ENCODE data around the gene RNH1.

Gene RNH1

GRCh38 chr11:537622-538430 lies 30.8 kb upstream of the RNH1 start:
- DNase-seq (ENCODE audit: low read depth): no peak

DNA sequence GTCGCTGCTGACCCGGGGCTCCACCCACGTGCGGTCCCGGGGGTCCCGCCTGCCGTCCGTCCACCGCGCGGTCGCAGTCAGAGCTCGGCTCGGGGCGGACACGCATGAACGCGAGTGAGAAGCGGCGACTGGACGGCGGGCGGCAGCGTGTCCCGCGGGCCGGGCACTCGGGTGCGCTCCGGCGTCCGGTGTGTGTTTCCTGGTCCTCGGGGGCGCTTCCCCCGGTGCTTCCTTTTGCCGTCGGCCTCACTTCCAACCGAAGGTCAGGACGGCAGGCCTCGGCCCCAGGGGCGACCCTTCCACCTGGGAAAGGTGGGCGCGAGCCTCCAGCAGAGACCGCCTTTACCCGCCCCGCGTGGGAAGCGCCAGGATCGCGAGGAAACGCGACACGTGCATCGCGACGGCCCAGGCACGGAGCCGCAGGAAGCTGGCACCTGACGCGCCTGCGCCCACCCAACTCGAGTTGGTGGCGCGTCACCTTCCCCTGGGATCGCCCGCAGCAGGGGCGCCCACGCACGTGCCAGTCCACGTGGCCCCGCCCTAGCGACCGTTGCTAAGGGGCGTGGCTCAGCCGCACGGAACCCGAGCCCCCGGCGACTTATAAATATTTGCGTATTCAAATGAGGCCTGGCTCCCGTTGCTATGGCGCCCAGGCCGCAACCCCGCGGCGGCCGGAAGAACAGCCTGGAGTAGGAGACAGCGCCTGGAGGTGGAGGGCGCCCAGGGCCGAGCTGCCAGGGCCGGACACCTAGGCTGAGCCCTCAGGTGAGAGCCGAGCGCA lies 30.0 kb upstream of the RNH1 start, which contains the start of gene LRRC56:
Gene LRRC56, plus strand, starts transcription at position 687 of the 781 bp plus-strand sequence. CDS start 3,158 bp downstream, outside the sequence.
- no peak for DNase-seq (ENCODE audit: low read depth)

GRCh38 chr11:535519-536454 lies 28.7 kb upstream of the RNH1 start, which contains the start of gene HRAS:
HRAS (minus strand) TSS chr11:535576.
- DNase-seq (ENCODE audit: low read depth): peak; percentile 48

- DNase-seq (ENCODE audit: low read depth): no peak
These were observed 28.1 kb upstream of the RNH1 start for GRCh38 chr11:535210-535518.

DNA sequence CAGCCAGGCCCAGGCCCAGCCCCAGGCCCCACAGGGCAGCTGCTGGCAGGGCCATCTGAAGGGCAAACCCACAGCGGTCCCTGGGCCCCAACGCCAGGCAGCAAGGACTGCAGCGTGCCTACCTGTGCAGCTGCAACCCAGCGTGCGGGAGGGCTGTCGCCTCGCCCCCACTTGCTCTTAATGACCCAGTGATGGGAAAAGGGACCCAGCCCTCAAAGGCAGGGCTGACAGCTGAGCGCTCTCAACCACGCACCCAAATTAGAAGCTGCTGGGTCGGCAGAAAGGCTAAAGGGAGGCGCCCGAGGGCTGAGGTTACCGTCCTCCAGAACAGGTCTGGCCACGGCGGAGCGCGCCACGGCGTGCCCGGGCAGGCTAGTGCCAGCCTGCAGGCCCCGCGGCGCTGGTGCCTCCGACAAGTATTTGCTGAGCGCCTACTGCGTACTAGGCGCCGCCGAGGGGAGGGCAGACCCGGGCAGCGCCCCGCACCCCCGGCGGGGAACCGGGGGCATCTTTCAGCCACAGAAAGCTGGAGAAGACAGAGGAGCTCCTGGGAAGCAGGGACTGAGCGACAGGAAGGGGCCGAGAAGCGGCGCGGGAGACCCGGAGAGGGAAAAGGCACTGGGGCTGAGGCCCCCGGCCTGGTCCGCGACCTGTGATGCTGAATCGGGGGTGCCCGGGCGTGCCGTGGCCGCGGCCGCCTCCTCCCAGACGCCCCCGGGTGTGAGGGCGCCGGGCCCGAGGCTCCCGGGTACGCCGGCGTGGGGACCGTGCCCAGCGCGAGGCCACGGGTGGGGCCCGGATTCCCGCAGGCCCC lies 27.6 kb upstream of the RNH1 start:
- DNase-seq (ENCODE audit: low read depth): no peak

- DNase-seq (ENCODE audit: low read depth): no peak
These were observed 26.7 kb upstream of the RNH1 start for GRCh38 chr11:533586-534395.

DNA sequence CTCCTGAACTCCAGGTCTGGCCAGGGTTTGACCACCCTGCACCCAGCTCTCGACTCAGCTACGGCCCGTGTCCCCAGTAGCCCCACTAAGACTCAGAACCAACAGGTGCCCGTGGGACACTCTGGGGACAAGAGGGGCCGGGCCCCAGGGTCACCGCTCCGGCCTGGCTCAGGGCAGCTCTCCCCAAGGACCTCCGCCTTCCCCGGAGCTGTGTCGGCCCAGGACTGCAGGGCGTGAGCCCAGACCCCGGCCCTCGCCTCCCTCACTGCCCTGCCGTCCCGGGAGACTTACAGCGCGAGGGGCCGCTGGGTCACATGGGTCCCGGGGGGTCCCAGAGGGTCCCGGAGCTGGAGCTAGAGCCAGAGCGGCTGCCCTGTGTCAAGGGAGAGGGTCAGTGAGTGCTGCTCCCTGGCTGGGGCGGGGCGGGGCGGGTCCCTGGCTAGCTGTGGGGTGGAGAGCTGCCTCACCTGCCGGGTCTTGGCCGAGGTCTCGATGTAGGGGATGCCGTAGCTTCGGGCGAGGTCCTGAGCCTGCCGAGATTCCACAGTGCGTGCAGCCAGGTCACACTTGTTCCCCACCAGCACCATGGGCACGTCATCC lies 26.0 kb upstream of the RNH1 start:
- no peak for DNase-seq (ENCODE audit: low read depth)

GRCh38 chr11:532527-532985 lies 25.5 kb upstream of the RNH1 start:
- DNase-seq (ENCODE audit: low read depth): no peak

GRCh38 chr11:531919-532526 lies 25.0 kb upstream of the RNH1 start:
- no peak for DNase-seq (ENCODE audit: low read depth)

DNA sequence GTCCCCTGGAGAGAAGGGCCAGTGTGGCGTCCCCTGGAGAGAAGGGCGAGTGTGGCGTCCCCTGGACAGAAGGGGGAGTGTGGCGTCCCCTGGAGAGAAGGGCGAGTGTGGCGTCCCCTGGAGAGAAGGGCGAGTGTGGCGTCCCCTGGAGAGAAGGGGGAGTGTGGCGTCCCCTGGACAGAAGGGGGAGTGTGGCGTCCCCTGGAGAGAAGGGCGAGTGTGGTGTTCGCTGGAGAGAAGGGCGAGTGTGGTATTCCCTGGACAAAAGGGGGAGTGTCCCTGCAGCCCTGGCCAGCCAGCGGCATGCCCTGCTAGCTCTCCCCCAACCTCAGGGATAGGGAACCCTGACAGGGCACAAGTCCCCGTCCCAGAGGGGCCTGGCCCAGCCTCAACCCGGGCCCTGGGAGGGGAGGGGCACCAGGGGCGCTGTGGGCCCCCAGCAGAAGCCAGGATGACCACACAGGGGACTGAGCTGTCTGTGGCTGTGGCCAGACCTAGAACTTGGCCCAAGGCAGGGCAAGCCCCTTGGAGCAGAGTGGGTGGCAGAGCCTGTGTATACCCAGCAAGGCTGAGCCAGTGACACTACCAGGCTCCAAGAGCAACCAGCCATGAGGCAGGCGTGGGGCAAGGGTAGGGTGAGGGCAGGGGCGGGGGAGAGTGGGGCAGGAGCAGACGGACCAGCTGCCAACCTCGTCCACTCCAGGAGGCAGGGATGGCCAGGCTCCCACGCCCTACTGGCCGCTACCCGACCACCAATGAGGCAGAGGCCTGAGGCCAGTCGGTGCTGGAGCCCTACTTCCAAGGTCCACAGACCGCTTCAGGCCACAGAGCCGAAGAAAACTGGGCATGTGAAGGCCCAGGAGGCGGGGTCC lies 24.2 kb upstream of the RNH1 start:
- no peak for DNase-seq (ENCODE audit: low read depth)

DNA sequence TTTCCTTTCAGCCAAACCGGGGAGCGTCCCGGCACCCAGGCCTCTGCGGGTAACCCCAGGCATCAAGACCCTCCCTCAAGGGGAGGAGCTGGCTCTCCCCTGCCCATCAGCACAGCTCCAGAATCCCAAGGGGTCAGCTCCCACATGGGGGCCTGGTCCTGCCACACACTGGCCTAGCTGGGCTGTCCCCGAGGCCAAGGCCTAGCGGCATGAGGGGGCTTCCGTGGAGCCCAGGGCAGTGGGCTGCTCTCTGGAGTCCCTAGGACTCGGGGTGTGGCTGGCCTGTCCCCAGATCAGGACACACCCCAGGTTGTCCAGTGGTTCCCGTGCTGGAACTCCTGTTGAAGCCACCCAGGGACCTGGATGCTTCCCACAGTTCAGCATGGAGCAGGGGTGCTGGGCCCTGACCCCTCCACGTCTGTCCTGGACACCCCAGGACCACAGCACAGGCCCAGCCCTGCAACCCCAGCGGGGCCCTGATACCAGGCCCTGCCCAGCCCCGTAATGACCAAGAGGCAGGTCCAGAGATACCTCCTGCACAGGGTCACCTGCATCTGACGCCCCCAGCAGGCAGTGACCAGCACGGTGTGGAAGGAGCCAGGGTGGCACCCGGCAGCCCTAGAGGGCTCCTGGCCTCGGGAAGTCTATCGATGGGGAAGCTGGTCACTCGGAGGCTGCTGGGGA lies 22.8 kb upstream of the RNH1 start:
- no peak for DNase-seq (ENCODE audit: low read depth)

GRCh38 chr11:528815-529727 lies 22.0 kb upstream of the RNH1 start:
- no peak for DNase-seq (ENCODE audit: low read depth)

DNA sequence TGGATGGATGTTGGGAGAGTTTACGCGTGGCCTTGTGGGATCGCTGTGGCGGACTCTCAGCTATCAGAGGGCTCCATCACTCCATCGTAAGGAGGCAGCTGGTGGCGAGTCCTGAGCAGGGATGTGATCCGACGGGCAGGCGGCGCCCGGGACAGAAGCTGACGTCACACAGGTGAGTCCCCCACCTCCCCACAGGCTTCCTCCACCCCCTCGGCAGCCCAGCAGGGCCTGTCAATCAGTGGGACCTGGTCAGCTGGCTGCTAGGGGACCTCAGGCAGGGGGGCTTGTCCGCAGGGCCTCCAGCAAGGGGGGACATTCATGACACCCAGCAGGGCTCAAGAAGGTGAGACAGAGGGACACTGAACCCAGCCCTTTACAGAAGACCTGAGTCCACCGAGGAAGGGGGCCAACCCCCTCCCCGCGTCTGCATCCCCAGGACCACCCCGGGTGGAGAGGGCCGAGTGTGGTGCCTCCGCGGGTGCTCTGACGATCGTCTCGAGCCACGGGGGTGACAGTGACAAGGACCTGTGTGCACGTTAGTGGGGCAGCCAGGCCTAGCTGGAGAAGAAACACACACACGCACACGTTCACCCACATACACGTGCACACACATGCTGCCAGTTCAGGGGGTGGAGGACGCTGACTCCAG lies 21.2 kb upstream of the RNH1 start:
- no peak for DNase-seq (ENCODE audit: low read depth)

- no peak for DNase-seq (ENCODE audit: low read depth)
These were observed 19.1 kb upstream of the RNH1 start for GRCh38 chr11:526192-526591.

- DNase-seq (ENCODE audit: low read depth): no peak
These were observed 14.2 kb upstream of the RNH1 start for GRCh38 chr11:521177-521688.
